Forelimb muscle (tissue), 1 donor: ENCODE measurements around the gene GRIN2A. TPM values are rescaled to one million over a fixed set of nuclear protein-coding genes. Genes with fewer than 3 reads are reported as not detected.

Experiments used
- DNase-seq: peaks from one replicate; pipeline ENCODE4 v3.0.0-alpha.2; 2013; ENCODE audit warnings: low read depth
- polyA plus RNA-seq: library from polyadenylated mRNA; unstranded; fragments of 120-200 nt; gene quantifications from one replicate; pipeline ENCODE4 v1.2.1, GENCODE V29; 2013; ENCODE audit not compliant: insufficient read length

The GRIN2A gene
- polyA plus RNA-seq, 1 donor: 0.23 TPM

- DNase-seq: no peak
Observed at GRCh38 chr16:9820476-9821246, 361.6 kb downstream of the GRIN2A start.

- DNase-seq: no peak
Observed at GRCh38 chr16:9818702-9819101, 363.5 kb downstream of the GRIN2A start.

- no peak for DNase-seq
Observed at GRCh38 chr16:9817586-9817985, 364.6 kb downstream of the GRIN2A start.

- no peak for DNase-seq
Observed at GRCh38 chr16:9816644-9817043, 365.6 kb downstream of the GRIN2A start.

GRCh38 chr16:9813665-9814064, 368.6 kb downstream of the GRIN2A start:
- DNase-seq: no peak

GRCh38 chr16:9808210-9808609, 374.0 kb downstream of the GRIN2A start:
- no peak for DNase-seq

DNA sequence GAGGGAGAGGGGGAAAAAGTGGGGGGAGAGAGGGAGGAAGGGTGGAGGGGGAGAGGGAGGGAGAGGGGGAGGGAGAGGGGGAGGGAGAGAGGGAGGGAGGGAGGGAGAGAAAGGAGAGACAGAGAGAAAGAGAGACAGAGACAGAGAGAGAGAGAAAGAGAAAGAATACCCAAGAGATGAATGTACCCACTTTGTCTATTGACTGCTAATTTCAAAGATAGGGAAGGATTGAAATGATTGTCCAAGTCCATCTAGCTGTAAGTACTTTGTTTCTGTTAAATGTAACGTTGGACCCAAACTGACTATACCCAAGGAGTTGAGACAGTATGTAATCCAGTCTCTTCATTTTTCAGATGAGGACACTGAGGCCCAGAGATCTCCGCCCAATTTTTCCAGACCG, 374.9 kb downstream of the GRIN2A start:
- no peak for DNase-seq

DNA sequence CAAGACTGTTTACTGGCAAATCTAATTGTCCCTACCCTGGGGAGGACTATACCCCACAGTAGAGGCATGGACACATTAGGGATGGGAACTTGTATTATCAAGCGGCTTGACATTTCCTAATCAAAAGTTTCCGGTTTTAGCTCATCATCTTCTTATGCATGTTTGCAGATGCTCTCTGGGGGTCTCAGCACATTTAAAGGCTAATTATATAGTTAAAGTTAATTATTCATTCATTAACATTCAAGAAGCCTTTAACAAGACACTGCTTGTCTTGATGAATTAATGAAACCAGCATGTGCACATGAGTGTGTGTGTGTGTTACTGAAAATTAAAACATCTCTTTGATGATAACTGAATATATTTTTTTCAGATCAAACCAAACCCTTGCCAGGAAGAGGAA, 377.1 kb downstream of the GRIN2A start:
- DNase-seq: no peak

GRCh38 chr16:9802160-9802559, 380.1 kb downstream of the GRIN2A start:
- no peak for DNase-seq

DNA sequence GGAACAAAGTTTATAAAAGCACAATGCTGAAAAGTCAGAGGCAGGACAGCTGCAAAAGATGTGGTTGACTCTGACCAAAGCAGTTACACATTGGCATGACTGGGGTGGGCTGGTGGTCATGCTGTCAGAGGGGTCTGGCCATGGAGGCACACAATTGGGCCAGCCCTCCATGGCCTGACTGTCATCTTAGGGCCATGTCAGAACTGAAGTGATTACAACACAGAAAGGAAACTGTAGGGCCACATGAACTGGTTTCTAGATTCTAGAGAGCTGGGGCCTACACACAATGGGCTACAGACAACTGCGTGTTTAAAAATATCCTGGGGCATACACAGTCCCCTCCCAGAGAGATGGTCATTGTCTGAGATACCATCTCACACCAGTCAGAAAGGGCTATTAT, 380.6 kb downstream of the GRIN2A start:
- DNase-seq: no peak

GRCh38 chr16:9800186-9800738, 382.0 kb downstream of the GRIN2A start:
- DNase-seq: no peak

DNA sequence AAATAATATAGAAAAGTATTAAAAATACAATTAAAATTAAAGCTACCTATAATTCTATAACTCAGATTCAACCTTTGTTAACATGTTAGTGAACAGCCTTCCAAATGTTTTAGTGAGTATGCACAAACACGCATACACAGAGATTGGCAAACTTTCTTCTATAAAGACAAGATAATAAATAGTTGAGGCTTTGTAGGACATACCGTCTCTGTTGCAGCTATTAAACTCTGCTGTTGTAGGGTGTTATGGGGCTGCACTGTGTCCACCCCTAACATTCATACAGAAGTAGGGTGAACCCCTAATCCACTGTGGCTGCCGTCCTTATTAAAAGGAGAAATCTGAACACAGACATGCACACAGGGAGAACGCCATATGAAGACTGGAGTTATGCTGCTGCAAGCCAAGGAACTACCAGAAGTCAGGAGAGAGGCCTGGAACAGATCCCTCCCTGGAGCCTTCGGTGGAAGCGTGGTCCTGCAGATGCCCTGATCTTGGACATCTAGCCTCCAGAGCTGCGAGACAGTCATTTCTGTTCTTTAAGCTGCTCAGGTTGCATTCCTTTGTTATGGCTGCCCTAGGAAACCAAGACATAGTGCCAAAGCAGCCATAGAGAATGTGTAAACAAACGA, 383.2 kb downstream of the GRIN2A start:
- no peak for DNase-seq

DNA sequence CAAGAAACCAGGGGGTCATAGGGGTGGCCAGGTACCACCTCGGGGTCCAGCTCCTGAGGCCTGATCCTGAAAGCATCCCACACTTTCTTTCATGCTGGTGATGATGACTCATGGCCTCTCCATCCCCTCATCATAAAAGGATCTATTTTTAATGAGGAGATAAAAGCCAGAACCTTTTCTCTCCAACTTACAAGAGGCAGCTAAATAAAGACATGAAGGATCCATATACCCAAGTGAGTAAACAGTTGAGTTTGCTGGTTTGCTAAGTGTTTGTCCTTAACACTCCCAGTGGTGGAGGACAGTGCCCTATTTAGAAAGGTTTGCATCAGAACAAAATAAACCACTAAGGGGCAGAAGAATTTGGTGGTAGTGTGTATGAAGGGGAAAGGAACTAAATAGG, 383.8 kb downstream of the GRIN2A start:
- DNase-seq: no peak

- DNase-seq: no peak
Observed at GRCh38 chr16:9797306-9797705, 384.9 kb downstream of the GRIN2A start.

- DNase-seq: no peak
Observed at GRCh38 chr16:9793623-9794022, 388.6 kb downstream of the GRIN2A start.

DNA sequence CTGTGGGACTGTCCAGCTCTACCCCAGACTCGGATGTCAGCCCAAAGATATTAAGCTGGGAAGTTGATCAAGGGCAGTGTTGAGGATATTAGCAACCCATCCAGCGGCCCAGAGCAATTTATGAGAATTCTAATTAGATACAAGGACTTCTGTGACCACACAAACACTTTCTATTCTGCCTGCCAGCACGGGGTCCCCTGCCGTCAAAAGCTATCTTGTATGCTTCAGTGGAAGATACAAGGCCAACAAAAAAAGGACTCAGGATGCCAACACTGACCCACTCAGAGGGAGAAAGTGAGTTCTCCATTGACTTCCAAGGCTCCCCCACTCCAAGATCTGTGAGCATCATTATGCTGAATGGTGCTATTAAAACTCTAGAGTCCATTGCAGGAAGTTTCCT, 390.7 kb downstream of the GRIN2A start:
- DNase-seq: no peak

GRCh38 chr16:9790199-9790598, 392.0 kb downstream of the GRIN2A start:
- no peak for DNase-seq

DNA sequence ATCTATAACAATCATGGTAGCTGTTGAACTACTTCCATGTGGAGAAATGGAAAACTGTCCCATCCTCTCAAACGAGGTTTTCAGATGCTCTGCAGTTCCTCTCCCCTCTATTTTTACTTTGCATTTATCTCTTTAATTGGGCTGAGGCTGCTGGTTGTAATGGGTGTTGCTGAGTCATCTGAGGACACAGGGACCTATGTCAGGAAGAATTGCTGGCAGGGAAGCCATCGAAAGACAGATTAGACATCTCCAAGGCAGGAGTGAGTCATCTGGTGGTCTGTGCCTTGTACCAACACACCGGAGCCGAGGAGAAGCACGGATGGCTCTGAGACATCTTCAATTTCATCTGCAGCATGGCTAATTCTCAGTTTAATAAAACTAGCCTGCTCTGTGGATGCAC, 394.5 kb downstream of the GRIN2A start:
- no peak for DNase-seq

- no peak for DNase-seq
Observed at GRCh38 chr16:9780831-9781230, 401.4 kb downstream of the GRIN2A start.

DNA sequence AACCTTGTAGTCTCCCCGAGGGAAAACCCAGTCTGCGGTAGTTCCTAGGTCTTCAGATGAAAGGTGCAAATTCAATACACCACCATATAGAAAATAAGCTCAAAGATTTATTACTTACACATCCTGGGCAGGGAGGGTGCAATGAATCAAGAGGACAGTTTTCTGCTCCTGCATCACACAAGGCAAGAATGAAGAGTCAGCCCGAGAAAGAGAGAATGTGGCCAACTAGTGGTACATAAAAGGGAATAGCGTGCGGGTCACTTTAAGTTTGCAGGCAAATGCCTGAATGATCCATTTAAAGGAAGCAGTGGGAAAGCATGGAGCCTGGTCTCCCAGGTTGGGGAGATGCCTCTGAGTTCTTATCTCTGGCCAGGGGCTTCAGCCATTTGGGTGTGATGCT, 403.4 kb downstream of the GRIN2A start:
- no peak for DNase-seq

DNA sequence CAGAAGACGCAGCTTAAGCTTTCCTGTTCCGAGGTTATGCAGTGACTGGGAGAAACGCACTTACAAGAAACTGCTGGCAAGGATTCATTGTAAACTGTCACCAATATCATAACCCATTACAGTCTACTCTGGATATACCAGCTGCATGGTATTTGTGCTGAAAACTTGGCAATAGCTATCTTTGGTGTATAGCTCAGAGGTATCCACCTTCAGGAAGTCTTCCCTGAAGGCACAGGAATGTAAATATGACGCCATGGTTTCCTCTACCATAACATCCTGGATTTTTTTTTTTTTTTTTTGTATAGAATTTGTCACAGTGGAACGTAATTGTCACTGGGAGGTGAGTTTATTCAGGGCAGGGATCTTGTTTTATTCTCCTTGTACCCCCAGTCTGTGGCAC, 406.2 kb downstream of the GRIN2A start:
- DNase-seq: no peak

DNA sequence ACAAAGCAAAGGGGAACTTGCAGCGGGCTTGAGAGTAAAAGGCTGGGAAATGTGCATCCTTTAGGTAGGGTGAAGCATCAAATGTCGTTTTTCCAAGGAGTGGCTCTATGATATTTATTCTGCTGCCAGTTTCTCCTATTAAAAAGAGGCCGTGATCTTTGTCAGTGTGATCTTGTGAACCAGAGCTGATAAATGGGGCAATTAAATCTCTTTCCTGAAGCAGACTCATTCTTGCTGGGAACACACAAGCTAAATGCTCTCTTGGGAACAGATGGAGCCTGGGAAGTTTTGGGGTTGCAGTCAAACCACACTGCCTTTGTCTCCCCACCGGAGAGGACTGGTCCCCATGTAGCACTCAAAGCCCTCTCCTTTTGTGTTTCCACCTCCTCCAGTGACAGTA, 408.9 kb downstream of the GRIN2A start:
- DNase-seq: no peak

DNA sequence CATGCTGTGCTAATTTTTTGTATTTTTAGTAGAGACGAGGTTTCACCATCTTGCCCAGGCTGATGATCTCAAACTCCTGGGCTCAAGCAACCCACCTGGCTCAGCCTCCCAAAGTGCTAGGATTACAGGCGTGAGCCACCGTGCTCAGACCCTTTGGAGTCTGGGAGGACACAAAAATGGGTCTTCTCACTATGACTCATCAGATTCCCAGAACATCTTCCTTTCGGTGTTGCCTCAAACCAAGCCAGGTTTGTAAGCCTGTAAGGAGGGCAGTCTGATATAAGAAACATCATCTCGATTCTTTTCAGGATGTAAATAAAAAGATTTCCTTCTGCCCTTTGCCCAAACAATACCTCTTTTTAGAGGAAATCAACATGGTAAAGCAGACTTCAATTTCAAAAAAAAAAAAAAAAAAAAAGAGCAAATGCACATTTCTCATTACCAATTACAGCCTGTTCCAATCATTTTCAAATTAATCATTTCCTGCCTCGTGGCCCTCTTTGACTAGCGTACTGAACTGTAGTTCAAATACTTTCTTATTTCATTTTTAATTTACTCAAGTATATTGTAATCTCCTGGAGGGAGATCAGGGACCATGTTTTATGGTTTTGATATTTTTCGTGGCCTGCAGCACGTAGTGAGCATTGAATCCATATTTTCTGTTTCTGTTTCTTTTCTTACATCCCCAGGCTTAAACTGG, 409.6 kb downstream of the GRIN2A start:
- DNase-seq: no peak
